Measurements from ENCODE around the gene USP15.

Gene USP15

DNA sequence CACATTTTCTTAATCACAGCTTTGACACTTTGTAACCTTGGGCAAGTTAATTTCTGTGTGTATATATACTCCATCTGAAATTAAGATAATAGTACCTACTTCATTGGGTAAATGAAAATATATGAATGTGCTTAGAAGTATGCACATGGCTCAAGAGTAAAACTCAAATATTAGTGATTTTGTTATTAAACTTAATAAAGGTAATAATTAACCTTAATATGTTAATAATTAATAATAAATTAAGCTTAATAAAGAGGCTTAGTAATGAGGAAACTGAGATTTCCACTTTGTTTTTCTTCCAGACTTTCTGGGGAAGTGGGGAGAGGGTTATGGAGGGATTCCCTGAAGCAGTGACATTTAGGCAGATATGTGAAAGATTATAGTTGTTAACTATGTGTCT is 19.8 kb downstream of the USP15 start:
- no peaks in the 10 kb centered on the region for H3K27me3 ChIP-seq
- TF ChIP-seq, protein P1, sequence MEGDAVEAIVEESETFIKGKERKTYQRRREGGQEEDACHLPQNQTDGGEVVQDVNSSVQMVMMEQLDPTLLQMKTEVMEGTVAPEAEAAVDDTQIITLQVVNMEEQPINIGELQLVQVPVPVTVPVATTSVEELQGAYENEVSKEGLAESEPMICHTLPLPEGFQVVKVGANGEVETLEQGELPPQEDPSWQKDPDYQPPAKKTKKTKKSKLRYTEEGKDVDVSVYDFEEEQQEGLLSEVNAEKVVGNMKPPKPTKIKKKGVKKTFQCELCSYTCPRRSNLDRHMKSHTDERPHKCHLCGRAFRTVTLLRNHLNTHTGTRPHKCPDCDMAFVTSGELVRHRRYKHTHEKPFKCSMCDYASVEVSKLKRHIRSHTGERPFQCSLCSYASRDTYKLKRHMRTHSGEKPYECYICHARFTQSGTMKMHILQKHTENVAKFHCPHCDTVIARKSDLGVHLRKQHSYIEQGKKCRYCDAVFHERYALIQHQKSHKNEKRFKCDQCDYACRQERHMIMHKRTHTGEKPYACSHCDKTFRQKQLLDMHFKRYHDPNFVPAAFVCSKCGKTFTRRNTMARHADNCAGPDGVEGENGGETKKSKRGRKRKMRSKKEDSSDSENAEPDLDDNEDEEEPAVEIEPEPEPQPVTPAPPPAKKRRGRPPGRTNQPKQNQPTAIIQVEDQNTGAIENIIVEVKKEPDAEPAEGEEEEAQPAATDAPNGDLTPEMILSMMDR (IDR thresholded peaks at IDR 0.05; ENCODE audit: low read depth, low read length), result no peak
- no peaks in the 10 kb centered on the region for H3K4me1 ChIP-seq
- H3K9me3 ChIP-seq, result no peaks in the 10 kb centered on the region; the same call in 1 of the 2 replicates
- no peak overlapping the region for H3K4me3 ChIP-seq (ENCODE audit: low read depth, low read length)
- no peak for DNase-seq
- H3K36me3 ChIP-seq, result no peaks in the 10 kb centered on the region

DNA sequence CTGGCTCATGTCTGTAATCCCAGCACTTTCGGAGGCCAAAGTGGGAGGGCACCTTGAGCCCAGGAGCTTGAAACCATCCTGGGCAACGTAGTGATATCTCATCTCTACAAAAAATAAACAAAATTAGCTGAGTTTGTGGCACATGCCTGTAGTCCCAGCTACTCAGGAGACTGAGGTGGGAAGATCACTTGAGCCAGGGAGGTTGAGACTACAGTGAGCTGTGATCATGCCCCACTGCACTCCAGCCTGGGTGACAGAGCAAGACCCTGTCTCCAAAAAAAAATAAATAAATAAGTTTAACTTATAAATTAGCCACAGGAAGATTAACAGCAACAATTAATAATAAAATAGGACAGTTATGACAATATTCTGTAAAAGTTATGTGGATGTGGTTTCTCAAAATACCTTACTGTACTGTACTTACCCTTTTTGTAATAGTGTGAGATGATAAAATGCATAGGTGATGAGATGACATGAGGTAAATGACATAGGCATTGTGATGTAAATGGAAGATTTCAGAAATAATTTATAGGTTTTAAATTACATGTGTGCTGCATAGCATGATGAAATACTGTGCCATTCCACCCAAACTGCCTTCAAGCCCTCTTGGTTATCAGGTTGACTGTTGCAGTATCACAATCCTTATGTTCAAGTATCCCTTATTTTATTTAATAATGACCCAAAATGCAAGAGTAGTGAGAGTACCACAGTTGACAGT is 22.0 kb downstream of the USP15 start:
- H3K27me3 ChIP-seq, result no peaks in the 10 kb centered on the region
- H3K4me3 ChIP-seq (ENCODE audit: low read depth, low read length), result no peak overlapping the region
- H3K9me3 ChIP-seq, result no peaks in the 10 kb centered on the region; the same call in 1 of the 2 replicates
- H3K4me1 ChIP-seq, result no peaks in the 10 kb centered on the region
- no peak for DNase-seq
- no peaks in the 10 kb centered on the region for H3K36me3 ChIP-seq
- TF ChIP-seq, protein P1 (IDR thresholded peaks at IDR 0.05; ENCODE audit: low read depth, low read length), result no peak

DNA sequence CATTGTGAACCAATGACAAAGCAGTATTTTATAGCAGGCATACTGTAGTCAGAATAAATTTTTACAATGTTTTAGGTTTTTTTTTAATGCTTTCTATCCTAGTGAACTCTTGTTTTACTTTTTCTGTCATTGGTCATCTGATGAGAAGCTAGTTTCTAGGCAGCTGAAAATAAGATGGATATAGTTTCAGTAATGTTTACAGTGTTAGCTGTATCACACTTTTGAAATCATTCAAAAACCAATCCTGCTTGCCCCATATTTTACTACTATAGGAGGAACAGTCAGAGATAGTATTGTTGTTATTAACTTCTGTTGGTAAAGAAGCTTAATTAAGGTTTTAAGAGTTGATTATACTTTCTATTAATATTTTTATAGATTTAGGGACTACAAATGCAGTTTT is 24.5 kb downstream of the USP15 start:
- H3K9me3 ChIP-seq, result no peaks in the 10 kb centered on the region; the same call in 1 of the 2 replicates

DNA sequence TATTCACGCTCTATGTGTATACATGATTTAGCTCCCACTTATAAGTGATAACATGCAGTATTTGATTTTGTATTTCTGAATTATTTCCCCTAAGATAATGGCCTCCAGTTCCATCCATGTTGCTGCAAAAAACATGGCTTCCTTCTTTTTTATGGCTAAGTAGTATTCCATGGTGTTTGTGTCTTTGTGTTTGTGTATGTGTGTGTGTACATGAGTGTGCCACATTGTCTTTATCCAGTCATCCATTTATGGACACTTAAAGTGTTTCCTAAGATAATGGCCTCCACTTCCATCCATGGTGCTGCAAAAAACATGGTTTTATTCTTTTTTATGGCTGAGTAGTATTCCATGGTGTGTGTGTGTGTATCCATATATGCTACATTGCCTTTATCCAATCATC is 25.1 kb downstream of the USP15 start:
- DNase-seq, result no peak
- no peaks in the 10 kb centered on the region for H3K36me3 ChIP-seq
- H3K27me3 ChIP-seq, result no peaks in the 10 kb centered on the region
- TF ChIP-seq, protein P1 (IDR thresholded peaks at IDR 0.05; ENCODE audit: low read depth, low read length), result no peak
- no peaks in the 10 kb centered on the region for H3K4me1 ChIP-seq
- no peak overlapping the region for H3K4me3 ChIP-seq (ENCODE audit: low read depth, low read length)
- H3K9me3 ChIP-seq, result no peaks in the 10 kb centered on the region; the same call in 1 of the 2 replicates

More for the DNA sequence above, 24.5 kb downstream of the USP15 start:
- H3K4me1 ChIP-seq, result no peaks in the 10 kb centered on the region
- TF ChIP-seq, protein P1 (IDR thresholded peaks at IDR 0.05; ENCODE audit: low read depth, low read length), result no peak
- no peaks in the 10 kb centered on the region for H3K27me3 ChIP-seq
- DNase-seq, result no peak
- no peak overlapping the region for H3K4me3 ChIP-seq (ENCODE audit: low read depth, low read length)
- H3K36me3 ChIP-seq, result no peaks in the 10 kb centered on the region

DNA sequence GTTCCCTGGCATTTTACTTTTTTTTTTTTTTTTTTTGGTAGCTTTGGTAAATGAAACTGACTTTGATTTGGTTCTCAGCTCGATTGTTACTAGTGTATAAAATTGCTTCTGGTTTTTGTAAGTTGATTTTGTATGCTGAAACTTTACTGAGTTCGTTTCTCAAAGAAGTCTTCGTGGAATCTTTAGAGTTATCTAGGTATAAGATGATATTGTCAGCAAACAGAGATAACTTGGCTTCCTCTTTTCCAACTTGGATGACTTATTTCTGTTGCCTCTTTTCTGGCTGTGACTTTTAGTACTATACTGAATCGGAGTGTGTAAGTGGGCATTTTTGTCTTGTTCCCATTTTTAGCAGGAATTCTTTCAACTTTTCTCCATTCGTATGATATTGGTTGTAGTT is 28.1 kb downstream of the USP15 start:
- DNase-seq, result no peak
- Histone ChIP-seq H3K9me3 (no peaks in the 10 kb centered on the region; the same call in 1 of the 2 replicates), H3K4me3 (ENCODE audit: low read depth, low read length) (no peak overlapping the region), H3K4me1 (0 out of 2 replicates have a peak, but pooled peaks cover 2% of the 10 kb centered on the region), H3K27me3 (no peaks in the 10 kb centered on the region), H3K36me3 (no peaks in the 10 kb centered on the region)
- TF ChIP-seq, protein P1 (IDR thresholded peaks at IDR 0.05; ENCODE audit: low read depth, low read length), result no peak

DNA sequence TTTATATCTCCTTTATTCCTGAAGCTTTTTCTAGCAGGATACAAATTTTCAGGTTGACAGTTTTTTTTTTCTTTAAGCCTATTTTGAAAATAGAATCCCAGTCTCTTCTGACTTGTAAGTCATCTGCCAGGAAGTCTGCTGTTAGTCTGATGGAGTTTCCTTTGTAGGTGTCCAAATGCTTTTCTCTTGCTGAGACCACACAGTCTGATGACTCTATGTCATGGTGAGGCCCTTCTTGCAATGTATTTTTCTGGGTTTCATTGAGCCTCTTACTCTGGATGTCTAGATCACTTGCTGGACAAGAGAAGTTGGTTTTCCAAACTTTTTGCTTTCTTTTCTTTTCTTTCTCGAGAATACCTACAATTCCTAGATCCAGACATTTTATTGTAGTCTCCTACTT is 30.6 kb downstream of the USP15 start:
- no peak for DNase-seq
- H3K36me3 ChIP-seq, result peaks cover 7% of the 10 kb centered on the region; the same call in 1 of the 2 replicates
- H3K27me3 ChIP-seq, result no peaks in the 10 kb centered on the region
- no peaks in the 10 kb centered on the region for H3K9me3 ChIP-seq
- 0 out of 2 replicates have a peak, but pooled peaks cover 2% of the 10 kb centered on the region for H3K4me1 ChIP-seq
- TF ChIP-seq, protein P1 (IDR thresholded peaks at IDR 0.05; ENCODE audit: low read depth, low read length), result no peak
- no peak overlapping the region for H3K4me3 ChIP-seq (ENCODE audit: low read depth, low read length)

Data from BE2C (cell line).